ENCODE data around the gene C16orf54.
A peak's percentile ranks its signal among the peaks of the same experiment; 100 is the strongest.
"Not testable (repeated sequence)": the region's sequence is repeated elsewhere in the genome, so short reads cannot be mapped to it uniquely, and the experiment has no call there.

The C16orf54 gene

DNA sequence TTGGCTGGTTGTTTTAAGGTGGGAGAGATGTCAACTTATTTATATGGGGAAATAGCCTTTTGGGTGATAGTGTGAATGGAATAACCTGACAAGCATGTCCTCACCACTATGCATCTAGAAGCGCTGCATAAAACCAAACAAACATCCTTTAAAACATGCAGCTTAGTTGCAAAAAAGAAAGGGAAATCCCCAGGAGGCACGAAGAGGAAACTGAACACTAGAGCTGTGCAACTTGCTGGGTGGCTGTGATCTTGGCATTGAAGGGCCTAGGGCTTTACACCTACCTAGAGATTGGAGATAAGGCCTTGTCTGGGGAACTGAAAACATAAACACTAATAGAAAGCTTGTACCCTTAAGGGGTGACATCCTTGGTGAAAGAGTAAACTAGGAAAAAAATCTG, 7.3 kb downstream of the C16orf54 start:
- no peak for FAIRE-seq

DNA sequence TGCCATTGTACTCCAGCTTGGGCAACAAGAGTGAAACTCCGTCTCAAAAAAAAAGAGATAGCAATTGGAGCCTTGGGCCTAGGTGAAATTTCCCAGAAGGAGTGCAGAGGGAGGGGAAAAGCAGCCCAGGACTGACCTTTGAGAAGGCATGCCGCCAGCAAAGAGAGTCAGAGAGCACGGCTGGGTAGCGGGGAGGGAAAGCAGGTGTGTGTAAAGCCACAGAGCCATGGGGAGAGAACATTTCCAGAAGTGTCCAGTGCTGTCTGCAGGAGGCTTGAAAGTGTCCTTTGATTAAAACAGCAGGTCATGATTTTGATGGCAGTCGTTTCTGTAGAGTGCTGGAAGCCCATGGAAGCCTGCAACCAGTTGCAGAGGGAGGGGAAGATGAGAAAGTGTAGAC, 8.1 kb downstream of the C16orf54 start:
- no peak for FAIRE-seq

DNA sequence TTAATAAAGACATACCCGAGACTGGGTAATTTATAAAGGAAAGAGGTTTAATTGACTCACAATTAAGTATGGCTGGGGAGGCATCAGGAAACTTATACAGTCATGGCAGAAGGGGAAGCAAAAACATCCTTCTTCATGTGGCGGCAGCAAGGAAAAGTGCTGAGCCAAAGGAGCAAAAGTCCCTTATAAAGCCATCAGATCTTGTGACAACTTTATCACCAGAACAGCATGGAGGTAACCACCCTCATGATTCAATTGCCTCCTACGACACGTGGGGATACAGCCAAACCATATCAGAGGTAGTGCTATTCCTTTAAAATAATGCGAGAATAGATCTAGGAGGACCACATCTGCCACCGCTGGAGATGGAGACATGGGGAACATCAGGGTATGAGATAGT, 9.0 kb downstream of the C16orf54 start:
- FAIRE-seq: no peak

DNA sequence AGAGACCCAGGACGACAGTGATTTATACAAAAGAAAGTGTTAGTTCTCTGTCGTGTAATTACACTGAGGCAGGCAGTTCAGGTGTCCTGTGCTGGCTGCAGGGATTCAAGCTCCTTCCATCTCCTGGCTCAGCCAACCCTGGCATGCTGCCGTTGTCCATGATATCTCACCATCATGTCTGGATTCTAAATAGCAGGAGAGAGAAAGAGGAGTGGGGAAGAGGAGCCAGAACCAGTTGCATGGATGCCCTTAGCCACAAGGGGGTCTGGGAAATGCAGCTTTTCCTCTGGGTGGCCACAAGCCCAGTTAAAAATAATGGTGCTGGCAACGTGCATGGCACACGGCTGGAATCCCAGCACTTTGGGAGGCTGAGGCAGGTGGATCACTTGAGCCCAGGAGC, 9.7 kb downstream of the C16orf54 start:
- FAIRE-seq: no peak

DNA sequence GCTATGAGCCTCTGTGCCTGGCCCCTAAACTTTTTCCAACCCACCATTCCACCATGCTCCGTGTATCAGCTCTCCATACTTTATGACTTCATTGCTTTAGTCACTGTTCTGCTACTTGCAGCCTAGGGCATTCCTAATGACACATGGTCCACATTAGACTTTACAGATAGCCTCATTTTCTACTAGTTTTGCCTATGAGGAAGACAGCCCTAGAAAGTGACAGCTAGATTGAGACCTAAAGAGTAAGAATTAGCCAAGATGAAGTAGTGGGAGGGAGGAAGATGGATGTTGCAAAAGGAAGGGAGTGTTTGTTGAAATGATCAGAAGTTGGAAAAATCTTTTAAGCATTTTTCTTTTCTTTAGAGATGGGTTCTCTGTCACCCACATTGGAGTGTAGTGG, 11.0 kb downstream of the C16orf54 start:
- FAIRE-seq: no peak

DNA sequence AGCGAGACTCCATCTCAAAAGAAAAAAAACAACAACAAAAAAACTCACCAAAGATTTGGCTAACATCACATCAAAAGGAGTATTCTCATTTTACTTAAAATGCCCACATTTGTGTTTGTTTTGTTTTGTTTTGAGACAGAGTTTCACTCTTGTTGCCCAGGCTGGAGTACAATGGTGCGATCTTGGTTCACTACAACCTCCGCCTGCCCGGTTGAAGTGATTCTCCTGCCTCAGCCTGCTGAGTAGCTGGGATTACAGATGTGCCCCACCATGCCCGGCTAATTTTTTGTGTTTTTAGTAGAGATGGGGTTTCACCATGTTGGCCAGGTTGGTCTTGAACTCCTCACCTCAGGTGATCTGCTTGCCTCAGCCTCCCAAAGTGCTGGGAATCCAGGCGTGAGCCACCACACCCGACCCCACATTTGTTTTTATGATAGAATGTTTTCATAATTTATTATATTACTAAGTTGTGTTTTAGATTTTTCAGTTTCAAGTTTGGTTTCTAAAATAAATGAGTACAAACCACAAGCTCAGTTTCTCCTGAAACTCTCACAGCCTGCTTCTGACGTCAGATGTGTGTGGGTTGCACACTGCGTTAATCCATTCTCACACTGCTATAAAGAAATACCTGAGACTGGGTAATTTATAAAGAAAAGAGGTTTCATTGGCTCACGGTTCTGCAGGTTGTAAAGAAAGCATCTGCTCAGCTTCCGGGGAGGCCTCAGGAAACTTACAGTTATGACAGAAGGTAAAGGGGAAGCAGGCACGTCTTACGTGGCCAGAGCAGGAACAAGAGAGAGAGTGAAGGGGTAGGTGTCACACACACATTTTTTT, 13.8 kb downstream of the C16orf54 start:
- FAIRE-seq: not testable (repeated sequence)

DNA sequence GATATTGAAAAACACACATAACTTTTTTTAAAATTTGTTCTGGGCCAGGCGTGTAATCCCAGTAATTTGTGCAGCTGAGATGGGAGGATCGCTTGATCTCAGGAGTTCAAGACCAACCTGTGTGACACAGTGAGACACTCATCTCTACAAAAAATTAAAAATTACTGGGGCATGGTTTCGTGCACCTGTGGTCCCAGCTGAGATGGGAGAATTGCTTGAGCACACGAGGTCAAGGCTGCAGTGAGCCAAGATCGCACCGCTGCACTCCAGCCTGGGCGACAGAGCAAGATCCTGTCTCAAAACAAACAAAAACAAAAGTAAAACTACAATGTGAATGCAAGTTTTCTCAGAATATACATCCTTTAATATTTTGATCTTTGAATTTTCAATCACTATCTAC, 15.1 kb downstream of the C16orf54 start:
- FAIRE-seq: no peak

DNA sequence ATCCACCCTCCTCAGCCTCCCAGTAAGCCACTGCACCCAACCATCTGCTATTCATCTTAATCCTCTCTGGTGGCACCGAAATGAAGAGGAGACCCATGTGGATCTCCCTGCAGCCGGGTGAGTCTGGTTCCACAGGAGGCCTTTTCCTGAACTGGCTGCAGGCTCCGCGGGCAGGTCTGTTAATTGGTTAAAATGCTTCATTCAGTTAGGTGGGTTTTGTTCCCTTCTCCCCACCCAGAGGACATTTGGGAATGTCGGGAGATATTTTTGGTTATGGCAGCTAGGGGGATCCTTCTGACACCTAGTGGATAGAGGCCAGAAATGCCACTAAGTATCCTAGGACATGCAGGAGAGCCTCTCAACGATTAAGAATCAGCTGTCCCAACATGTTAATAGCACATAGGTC, 16.7 kb downstream of the C16orf54 start:
- peak; percentile 3 for FAIRE-seq

DNA sequence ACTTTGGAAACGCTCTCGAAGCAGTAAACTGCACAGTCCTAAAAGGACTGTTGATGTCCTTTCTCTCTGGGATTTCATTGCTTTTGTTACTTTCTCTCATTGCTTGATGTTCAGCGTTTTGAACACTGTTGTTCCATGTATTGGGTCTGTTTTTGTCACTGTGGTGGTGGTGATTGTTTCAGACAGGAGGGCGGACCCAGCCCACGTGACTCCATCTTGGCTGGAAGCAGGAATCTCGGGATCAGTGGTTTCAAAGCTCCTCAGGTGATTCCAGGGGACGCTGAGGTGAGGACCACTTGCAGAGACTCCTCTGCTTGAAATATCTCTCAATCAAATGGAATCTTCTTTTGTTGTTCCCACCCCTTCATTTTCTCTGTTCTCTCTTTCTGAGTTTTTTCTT, 18.3 kb downstream of the C16orf54 start:
- no peak for FAIRE-seq

DNA sequence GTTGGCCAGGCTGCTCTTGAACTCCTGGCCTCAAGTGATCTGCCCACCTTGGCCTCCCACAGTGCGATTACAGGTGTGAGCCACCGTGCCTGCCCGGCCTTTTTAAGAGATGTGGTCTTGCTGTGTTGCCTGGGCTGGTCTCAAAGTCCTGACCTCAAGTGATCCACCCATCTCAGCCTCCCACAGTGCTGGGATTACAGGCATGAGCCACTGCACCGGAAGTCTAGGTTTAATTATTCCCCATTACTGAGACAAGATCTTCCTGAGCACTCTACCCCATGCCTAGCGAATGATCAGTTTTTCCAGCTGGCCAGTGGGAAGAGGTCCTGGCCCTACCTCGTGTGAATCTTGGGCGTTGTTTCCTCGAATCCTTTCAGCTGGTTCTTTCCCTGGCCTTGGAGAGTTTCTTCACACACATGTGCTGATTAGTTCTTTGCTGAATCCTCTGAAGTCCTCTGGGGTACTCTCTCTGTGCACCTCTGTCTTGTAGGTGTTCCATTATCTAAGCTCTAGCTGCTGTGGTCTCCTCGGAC, 18.9 kb downstream of the C16orf54 start:
- no peak for FAIRE-seq

DNA sequence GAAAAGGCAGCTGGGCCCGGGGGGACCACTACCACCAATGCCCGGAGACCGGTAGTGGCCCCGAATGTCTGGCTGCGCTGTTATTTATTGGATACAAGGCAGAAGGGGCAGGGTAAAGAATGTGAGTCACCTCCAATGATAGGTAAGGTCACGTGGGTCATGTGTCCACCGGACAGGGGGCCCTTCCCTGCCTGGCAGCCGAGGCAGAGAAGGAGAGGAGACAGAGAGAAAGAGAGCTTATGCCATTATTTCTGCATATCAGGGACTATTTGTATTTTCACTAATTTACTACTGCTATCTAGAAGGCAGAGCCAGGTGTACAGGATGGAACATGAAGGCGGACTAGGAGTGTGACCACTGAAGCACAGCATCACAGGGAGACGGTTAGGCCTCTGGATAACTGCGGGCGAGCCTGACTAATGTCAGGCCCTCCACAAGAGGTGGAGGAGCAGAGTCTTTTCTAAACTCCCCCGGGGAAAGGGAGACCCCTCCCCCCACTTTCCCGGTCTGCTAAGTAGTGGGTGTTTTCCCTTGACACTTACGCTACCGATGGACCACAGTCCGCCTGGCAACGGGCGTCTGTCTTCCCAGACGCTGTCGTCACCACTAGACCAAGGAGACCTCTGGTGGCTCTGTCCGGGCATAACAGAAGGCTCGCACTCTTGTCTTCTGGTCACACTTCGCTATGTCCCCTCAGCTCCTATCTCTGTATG, 24.5 kb downstream of the C16orf54 start:
- FAIRE-seq: not testable (repeated sequence)

DNA sequence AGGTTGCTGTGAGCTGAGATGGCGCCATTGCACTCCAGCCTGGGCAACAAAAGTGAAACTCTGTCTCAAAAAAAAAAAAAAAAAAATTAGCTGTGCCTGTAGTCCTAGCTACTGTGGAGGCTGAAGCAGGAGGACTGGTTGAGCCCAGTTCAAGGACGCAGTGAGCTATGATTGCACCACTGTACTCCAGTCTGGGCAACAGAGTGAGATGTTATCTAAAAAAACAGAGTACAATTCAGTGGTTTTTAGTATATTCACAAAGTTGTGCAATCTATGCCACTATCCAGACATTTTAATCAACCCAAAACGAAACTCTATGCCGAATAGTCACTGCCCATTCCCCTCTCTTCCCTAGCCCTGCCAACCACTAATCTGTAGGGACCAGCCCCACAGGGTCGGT, 25.1 kb downstream of the C16orf54 start:
- FAIRE-seq: no peak

DNA sequence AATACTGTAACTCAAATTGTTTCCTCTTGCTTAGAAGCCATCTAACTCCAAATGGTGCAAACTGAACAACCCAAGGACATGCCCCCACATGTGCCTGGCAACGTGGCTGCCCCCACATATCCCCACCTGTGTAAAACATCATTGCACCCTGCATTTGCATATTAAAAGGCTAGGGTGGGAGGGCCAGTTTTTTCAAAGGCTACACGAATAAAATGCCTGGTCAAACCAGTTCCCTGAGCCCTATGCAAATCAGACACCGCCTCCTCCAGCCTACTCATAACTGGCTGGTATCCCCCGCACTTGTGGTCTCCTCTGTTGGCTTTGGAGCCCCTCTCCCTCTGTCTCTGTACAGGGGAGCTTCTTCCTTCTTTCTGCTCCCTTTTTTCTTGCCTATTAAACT, 26.7 kb downstream of the C16orf54 start:
- FAIRE-seq: no peak

DNA sequence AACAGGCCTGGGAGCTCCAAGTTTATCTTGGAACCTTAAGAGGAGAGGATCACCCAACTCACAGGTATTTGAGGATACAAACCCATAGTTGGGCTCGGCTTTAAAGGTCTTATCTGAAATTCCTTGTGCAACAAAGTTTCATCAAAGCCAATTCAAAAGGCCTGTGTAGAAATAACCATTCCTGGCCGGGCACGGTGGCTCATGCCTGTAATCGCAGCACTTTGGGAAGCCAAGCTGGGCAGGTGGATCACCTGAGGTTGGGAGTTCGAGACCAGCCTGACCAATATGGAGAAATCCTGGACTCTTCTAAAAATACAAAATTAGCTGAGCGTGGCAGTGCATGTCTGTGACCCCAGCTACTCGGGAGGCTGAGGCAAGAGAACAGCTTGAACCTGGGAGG, 28.7 kb downstream of the C16orf54 start:
- no peak for FAIRE-seq

DNA sequence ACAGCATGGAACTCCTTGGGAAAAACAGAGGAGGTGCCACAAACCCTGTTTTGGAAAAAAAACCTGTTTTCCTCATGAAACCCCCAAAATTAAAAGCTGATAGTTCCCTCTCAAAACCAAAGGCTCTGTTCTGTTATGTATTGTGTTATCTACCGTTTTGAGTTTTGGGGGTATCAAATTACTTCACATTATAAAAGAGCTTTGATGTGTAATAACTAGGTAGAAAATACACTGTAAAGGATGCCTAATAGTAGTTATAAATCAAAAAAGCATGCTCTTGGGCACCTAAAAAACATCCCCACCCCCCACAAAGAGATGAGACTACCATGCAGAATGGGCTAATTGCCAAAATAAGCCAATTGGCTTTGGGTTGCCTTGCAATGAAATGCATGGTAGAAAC, 30.8 kb downstream of the C16orf54 start:
- FAIRE-seq: no peak

DNA sequence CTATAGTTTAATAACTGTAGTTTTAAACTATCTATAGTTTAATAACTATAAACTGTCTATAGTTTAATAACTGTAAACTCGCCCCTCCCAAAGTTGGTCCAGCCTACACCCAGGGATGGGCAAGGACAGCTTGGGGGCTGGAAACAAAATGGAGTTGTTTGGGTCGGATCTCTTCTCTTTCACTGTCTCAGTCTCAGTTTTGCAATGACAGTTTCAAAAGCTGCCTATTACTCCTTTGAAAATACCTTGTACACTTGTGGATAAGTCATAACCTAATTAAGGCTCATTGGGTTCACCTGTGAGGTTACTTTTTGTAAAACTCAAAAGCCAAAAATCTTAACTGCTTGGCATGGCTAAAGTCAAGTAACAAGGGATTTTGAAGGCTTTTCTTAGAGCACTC, 31.4 kb downstream of the C16orf54 start:
- no peak for FAIRE-seq

DNA sequence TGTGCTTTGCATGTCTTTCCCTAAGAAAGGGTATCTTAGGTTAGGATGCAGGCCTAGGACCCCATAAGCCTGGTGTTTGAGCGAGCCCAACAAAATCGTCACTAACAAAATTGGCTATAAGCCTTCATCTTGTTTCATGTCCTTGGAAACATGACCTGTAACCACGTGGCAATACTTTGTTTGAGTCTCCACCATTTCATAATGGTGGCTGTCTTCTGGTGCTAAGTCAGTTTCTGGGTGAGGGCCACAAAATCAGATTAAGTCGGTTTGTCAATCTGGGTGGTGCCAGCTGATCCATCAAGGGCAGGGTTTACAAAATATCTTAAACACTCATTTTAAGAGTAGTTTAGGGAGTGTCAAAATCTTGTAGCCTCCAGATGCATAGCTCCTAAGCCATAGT, 33.0 kb downstream of the C16orf54 start:
- no peak for FAIRE-seq

DNA sequence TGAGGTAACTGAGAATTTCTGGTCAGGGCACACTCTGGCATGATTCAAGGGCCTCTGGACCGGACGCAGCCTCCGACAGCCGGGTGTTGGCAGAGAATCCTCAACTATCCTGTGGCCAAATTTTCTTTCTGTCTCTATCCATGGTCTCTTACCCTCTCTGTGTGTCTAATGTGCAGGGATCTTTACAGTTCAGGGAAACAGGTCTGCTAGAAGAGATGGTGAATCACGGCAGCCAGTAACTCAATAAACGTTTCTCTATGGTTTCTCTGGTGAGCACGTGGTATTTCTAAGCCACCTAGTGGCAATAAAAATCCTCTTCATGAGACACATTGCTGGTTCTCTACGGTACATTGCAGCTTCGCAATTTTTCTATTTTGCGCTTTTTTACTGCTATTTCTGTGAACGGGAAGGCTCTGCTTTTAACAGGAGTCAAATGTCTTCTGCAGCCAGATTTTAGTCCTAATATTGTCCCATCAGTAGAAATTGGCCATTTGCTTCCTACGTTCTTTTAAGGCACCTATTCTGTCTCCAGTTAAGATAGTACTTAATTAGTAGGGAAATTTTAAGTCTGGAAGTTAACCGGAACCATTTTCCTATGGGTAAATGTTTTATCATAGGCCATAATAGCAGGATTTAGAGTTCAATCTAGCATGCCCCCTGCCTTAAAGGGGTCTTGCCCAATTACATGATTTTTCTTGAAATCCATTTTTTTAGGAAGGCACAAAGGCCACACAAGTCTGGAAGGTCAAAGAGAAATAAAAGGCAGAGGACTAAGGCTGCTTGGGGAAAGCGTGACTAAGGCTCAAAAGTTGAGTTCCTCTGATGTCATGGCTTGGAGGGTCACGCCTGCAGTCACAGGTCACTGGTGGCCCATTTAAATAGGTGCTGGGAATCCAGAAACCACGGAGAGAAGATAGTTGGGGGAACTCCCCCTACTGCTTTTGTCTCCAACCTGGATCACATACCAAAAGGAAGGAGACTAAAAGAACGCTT, 35.3 kb downstream of the C16orf54 start:
- FAIRE-seq: no peak

DNA sequence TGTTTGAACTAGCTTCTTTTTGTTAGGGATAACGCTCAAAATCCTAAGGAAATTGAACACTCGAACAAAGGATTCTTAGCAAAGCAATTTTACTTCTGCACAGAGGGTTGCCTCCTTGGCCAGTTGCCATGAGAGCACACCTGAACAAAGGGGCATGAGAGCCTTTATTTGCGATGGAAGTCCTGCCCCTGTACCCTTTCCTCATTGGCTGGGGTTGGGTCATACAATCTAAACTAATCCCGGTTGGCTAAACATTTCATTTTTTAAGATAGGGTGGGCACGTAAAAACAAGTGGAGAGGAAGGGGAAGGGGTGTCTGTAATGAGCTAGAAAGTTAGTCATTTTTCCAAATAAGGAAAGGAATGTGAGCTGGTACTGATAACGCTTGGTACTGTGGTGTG, 36.1 kb downstream of the C16orf54 start:
- not testable (repeated sequence) for FAIRE-seq

DNA sequence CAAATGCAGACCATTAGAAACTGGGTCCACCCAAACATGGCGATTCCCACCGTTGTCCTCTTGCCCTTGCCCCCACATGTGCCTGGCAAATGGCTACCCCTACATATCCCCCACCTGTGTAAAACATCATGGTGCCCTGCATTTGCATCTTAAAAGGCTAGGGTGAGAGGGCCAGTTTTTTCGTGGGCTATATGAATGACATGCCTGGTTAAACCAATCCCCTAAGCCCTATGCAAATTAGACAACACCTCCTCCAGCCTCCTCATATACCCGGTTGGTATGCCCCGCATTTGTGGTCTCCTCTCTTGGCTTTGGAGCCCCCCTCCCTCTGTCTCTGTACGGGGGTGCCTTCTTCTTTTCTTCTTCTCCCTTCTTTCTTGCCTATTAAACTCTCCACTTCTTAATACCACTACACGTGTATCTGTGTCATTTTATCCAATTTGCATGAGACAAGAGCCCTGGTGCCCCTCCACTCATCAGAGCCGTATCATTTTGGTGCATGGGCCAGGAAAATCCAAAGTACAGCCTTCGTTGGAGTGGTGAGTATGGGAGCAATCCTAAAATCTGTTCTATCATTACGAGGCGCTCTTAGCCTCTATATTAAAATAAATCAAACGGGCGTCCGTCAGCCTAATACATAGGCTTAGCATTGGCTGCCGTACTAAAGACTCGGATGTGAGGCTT, 36.7 kb downstream of the C16orf54 start:
- no peak for FAIRE-seq

DNA sequence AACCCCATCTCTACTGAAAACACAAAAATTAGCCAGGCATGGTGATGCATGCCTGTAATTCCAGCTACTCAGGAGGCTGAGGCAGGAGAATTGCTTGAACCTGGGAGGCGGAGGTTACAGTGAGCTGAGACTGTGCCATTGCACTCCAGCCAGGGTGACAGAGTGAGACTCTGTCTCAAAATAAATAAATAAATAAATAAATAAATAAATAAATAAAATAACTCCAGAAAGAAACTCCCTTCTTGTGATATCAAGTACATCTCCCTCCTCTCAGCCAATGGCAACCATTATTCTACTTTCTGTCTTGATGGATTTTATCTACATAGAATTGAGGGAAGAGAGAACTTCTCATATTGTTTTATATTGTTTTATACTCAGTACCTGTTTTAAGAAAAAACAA, 38.6 kb downstream of the C16orf54 start:
- not testable (repeated sequence) for FAIRE-seq

DNA sequence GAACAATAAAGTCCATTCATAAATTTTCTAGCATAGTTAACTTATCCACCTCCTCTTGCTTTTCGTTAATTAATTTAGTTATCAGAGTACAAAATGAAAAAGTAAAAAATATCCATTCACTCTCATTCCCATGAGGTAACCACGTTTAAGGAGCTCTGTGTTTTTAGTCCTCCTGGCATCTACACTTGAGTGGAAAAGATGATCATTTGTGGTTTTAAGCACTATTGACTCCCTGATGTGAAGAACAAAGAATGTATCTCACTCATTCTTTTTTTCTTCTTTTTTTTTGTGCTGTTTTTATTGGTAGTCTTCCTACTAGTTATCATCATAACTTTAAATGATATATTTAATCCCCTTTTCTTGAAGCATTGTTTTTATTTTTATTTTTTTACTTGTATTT, 40.8 kb downstream of the C16orf54 start:
- FAIRE-seq: no peak

Data from G401.6 (cell line).